Activated CD8-positive, alpha-beta T cell treated with anti-CD3 and anti-CD28 coated beads for 36 hours (primary cell): ENCODE data around the gene GAREM1. TPM values are rescaled to one million over a fixed set of nuclear protein-coding genes. Genes with fewer than 3 reads are reported as not detected.

Source experiments
- ATAC-seq: fragments of 200-7000 bp; cut with Tn5 transposase; one replicate; pipeline ENCODE4 v1.10.0; 2021; ENCODE audit warnings: mild to moderate bottlenecking, moderate library complexity
- CTCF ChIA-PET: fragments of 350-600 bp; sonication (Branson Sonifier 250); formaldehyde crosslinking; loops from one replicate; lab custom pipeline; 2021; ENCODE audit warnings: antibody characterized with exemption; lab: Charles Lee
- POLR2A ChIA-PET: fragments of 350-600 bp; sonication (Branson Sonifier 250); formaldehyde crosslinking; loops from one replicate; lab custom pipeline; 2021; ENCODE audit warnings: antibody characterized with exemption; lab: Charles Lee
- DNase-seq: peaks from one replicate; pipeline ENCODE4 v3.0.0-alpha.2; 2020
- H3K27ac Mint-ChIP-seq: one replicate; pipeline ENCODE4 v1.8.0; 2021; ENCODE audit warnings: mild to moderate bottlenecking, mixed read lengths
- H3K27me3 Mint-ChIP-seq: one replicate; pipeline ENCODE4 v1.8.0; 2021; ENCODE audit warnings: mixed read lengths
- H3K36me3 Mint-ChIP-seq: one replicate; pipeline ENCODE4 v1.8.0; 2021; ENCODE audit warnings: low read depth, mixed read lengths
- H3K4me1 Mint-ChIP-seq: one replicate; pipeline ENCODE4 v1.8.0; 2021; ENCODE audit warnings: low read depth, mixed read lengths
- H3K4me3 Mint-ChIP-seq: one replicate; pipeline ENCODE4 v1.8.0; 2021; ENCODE audit warnings: mild to moderate bottlenecking, moderate library complexity, mixed read lengths
- H3K9me3 Mint-ChIP-seq: one replicate; pipeline ENCODE4 v1.8.0; 2021; ENCODE audit warnings: mixed read lengths
- CTCF ChIP-seq: fragments of 200-600 bp; IDR thresholded peaks from one replicate; pipeline ENCODE4 v1.8.0; 2022; ENCODE audit warnings: antibody characterized with exemption, mild to moderate bottlenecking
- intact Hi-C: fragments of 100-400 bp; cut with micrococcal nuclease; formaldehyde crosslinking; loops from one replicate; pipeline ENCODE4 v1.10.0; 2022
- total RNA-seq, 2 experiments: library from RNA; stranded (reverse); gene quantifications; one replicate each; pipeline ENCODE4 v1.2.3, GENCODE V29; 2021

GAREM1 gene
- total RNA-seq, 2 experiments from 2014 or later, result not detected

- ATAC-seq (no peak), DNase-seq (no peak)
- H3K4me1 Mint-ChIP-seq, result no peaks in the 10 kb centered on the region
- CTCF ChIA-PET, result no interaction called here
- H3K4me3 Mint-ChIP-seq, result no peak overlapping the region
- POLR2A ChIA-PET, result no interaction called here
- H3K9me3 Mint-ChIP-seq, result peaks cover 9% of the 10 kb centered on the region
- TF ChIP-seq CTCF, result no peak
- H3K27ac Mint-ChIP-seq, result no peak overlapping the region
- H3K27me3 Mint-ChIP-seq, result peaks cover 18% of the 10 kb centered on the region
- intact Hi-C loops, result no loop called here
- no peaks in the 10 kb centered on the region for H3K36me3 Mint-ChIP-seq
Measured at GRCh38 chr18:32429402-32429801, 41.3 kb downstream of the GAREM1 start.

GRCh38 chr18:32427084-32427900 lies 43.4 kb downstream of the GAREM1 start:
- no peak for DNase-seq
- ChIA-PET POLR2A (no interaction called here), CTCF (interaction anchor here (1.1 kb wide), 1 partner anchor 122 kb away, joined by 3 read pairs; no protein-coding TSS in a partner anchor)
- ATAC-seq, result no peak
- Mint-ChIP-seq H3K9me3 (peaks cover 6% of the 10 kb centered on the region), H3K4me1 (no peaks in the 10 kb centered on the region), H3K27ac (no peak overlapping the region), H3K27me3 (peaks cover 13% of the 10 kb centered on the region), H3K36me3 (no peaks in the 10 kb centered on the region), H3K4me3 (no peak overlapping the region)
- no peak for TF ChIP-seq CTCF
- intact Hi-C loops, result no loop called here

- Mint-ChIP-seq H3K4me3 (no peak overlapping the region), H3K4me1 (no peaks in the 10 kb centered on the region), H3K27me3 (peaks cover 13% of the 10 kb centered on the region), H3K27ac (no peak overlapping the region), H3K9me3 (peaks cover 1% of the 10 kb centered on the region), H3K36me3 (no peaks in the 10 kb centered on the region)
- no peak for TF ChIP-seq CTCF
- ChIA-PET POLR2A (no interaction called here), CTCF (no interaction called here)
- ATAC-seq (no peak), DNase-seq (no peak)
- intact Hi-C loops, result no loop called here
Measured at GRCh38 chr18:32425466-32425865, 45.2 kb downstream of the GAREM1 start.

- no peaks in the 10 kb centered on the region for H3K9me3 Mint-ChIP-seq
- ChIA-PET POLR2A (no interaction called here), CTCF (no interaction called here)
- peaks cover 6% of the 10 kb centered on the region for H3K27me3 Mint-ChIP-seq
- DNase-seq (no peak), ATAC-seq (no peak)
- H3K36me3 Mint-ChIP-seq, result no peaks in the 10 kb centered on the region
- intact Hi-C loops, result no loop called here
- H3K27ac Mint-ChIP-seq, result no peak overlapping the region
- no peak overlapping the region for H3K4me3 Mint-ChIP-seq
- H3K4me1 Mint-ChIP-seq, result no peaks in the 10 kb centered on the region
- no peak for TF ChIP-seq CTCF
Measured at GRCh38 chr18:32424696-32425095, 46.0 kb downstream of the GAREM1 start.

- no peaks in the 10 kb centered on the region for H3K9me3 Mint-ChIP-seq
- no peaks in the 10 kb centered on the region for H3K36me3 Mint-ChIP-seq
- H3K27ac Mint-ChIP-seq, result no peak overlapping the region
- H3K27me3 Mint-ChIP-seq, result no peaks in the 10 kb centered on the region
- ChIA-PET POLR2A (no interaction called here), CTCF (no interaction called here)
- H3K4me3 Mint-ChIP-seq, result no peak overlapping the region
- DNase-seq (no peak), ATAC-seq (no peak)
- intact Hi-C loops, result no loop called here
- TF ChIP-seq CTCF, result no peak
- H3K4me1 Mint-ChIP-seq, result no peaks in the 10 kb centered on the region
Measured at GRCh38 chr18:32422978-32423740, 47.5 kb downstream of the GAREM1 start.
